ENCODE data around the gene CALML4. TPM values are rescaled to one million over a fixed set of nuclear protein-coding genes. Genes with fewer than 3 reads are reported as not detected.

Gene CALML4
- total RNA-seq, 6 experiments from 2014 or later: 0.40 to 1.9 (median 0.87) TPM

GRCh38 chr15:68200016-68200861 lies 4.9 kb downstream of the CALML4 start:
- TF ChIP-seq CTCF (IDR thresholded peaks at IDR 0.05): no peak
- Mint-ChIP-seq H3K4me3 (no peak overlapping the region), H3K27me3 (ENCODE audit: insufficient read depth) (peaks cover 4% of the 10 kb centered on the region), H3K4me1 (ENCODE audit: low read depth) (no peaks in the 10 kb centered on the region), H3K9me3 (no peaks in the 10 kb centered on the region), H3K36me3 (ENCODE audit: low read depth) (0 out of 2 replicates have a peak, but pooled peaks cover 6% of the 10 kb centered on the region), H3K27ac (no peak overlapping the region)
- DNase-seq: no peak

- DNase-seq: no peak
- no peaks in the 10 kb centered on the region for H3K9me3 Mint-ChIP-seq
- H3K4me1 Mint-ChIP-seq (ENCODE audit: low read depth): no peaks in the 10 kb centered on the region
- H3K27me3 Mint-ChIP-seq (ENCODE audit: insufficient read depth): peaks cover 4% of the 10 kb centered on the region; the same call in 1 of the 2 replicates
- 0 out of 2 replicates have a peak, but pooled peaks cover 10% of the 10 kb centered on the region for H3K36me3 Mint-ChIP-seq (ENCODE audit: low read depth)
- no peak overlapping the region for H3K4me3 Mint-ChIP-seq
- TF ChIP-seq CTCF (IDR thresholded peaks at IDR 0.05): no peak
- no peak overlapping the region for H3K27ac Mint-ChIP-seq
Measured at GRCh38 chr15:68199340-68199739, 5.8 kb downstream of the CALML4 start.

GRCh38 chr15:68197661-68198437 lies 7.3 kb downstream of the CALML4 start:
- no peak for DNase-seq
- H3K36me3 Mint-ChIP-seq (ENCODE audit: low read depth): peaks cover 16% of the 10 kb centered on the region; the same call in 1 of the 2 replicates
- H3K4me1 Mint-ChIP-seq (ENCODE audit: low read depth): no peaks in the 10 kb centered on the region
- no peaks in the 10 kb centered on the region for H3K9me3 Mint-ChIP-seq
- H3K27me3 Mint-ChIP-seq (ENCODE audit: insufficient read depth): peaks cover 4% of the 10 kb centered on the region; the same call in 1 of the 2 replicates
- H3K4me3 Mint-ChIP-seq: no peak overlapping the region
- no peak overlapping the region for H3K27ac Mint-ChIP-seq
- TF ChIP-seq CTCF (IDR thresholded peaks at IDR 0.05): no peak

- Mint-ChIP-seq H3K27ac (no peak overlapping the region), H3K9me3 (no peaks in the 10 kb centered on the region), H3K4me1 (ENCODE audit: low read depth) (no peaks in the 10 kb centered on the region), H3K4me3 (no peak overlapping the region), H3K36me3 (ENCODE audit: low read depth) (peaks cover 22% of the 10 kb centered on the region; the same call in 1 of the 2 replicates), H3K27me3 (ENCODE audit: insufficient read depth) (peaks cover 4% of the 10 kb centered on the region; the same call in 1 of the 2 replicates)
- TF ChIP-seq CTCF (IDR thresholded peaks at IDR 0.05): no peak
- DNase-seq: no peak
Measured at GRCh38 chr15:68197170-68197492, 8.0 kb downstream of the CALML4 start.

GRCh38 chr15:68196445-68197169 lies 8.5 kb downstream of the CALML4 start:
- no peak for TF ChIP-seq CTCF (IDR thresholded peaks at IDR 0.05)
- Mint-ChIP-seq H3K4me3 (no peak overlapping the region), H3K9me3 (no peaks in the 10 kb centered on the region), H3K27me3 (ENCODE audit: insufficient read depth) (peaks cover 4% of the 10 kb centered on the region; the same call in 1 of the 2 replicates), H3K36me3 (ENCODE audit: low read depth) (peaks cover 25% of the 10 kb centered on the region; the same call in 1 of the 2 replicates), H3K4me1 (ENCODE audit: low read depth) (no peaks in the 10 kb centered on the region), H3K27ac (no peak overlapping the region)
- no peak for DNase-seq
